GM12872 (cell line): Measurements from ENCODE around the gene AGBL4.

Experiments
- CTCF ChIP-seq: IDR thresholded peaks from 3 replicates; pipeline ENCODE4 v1.5.1; 2011; ENCODE audit warnings: low read depth, mild to moderate bottlenecking, low read length, moderate library complexity; ENCODE audit not compliant: insufficient read depth

Gene AGBL4

GRCh38 chr1:49416758-49417157 is 607.0 kb downstream of the AGBL4 start:
- no peak for TF ChIP-seq CTCF

- TF ChIP-seq CTCF, result no peak
These were observed 615.4 kb downstream of the AGBL4 start for GRCh38 chr1:49408346-49408745.

GRCh38 chr1:49397086-49397485 is 626.7 kb downstream of the AGBL4 start:
- no peak for TF ChIP-seq CTCF

- no peak for TF ChIP-seq CTCF
These were observed 629.6 kb downstream of the AGBL4 start for GRCh38 chr1:49394200-49394599.

- TF ChIP-seq CTCF, result no peak
These were observed 634.1 kb downstream of the AGBL4 start for GRCh38 chr1:49389699-49390098.

- no peak for TF ChIP-seq CTCF
These were observed 659.1 kb downstream of the AGBL4 start for GRCh38 chr1:49364676-49365075.

- TF ChIP-seq CTCF, result no peak
These were observed 660.1 kb downstream of the AGBL4 start for GRCh38 chr1:49363628-49364027.

GRCh38 chr1:49358036-49358435 is 665.7 kb downstream of the AGBL4 start:
- no peak for TF ChIP-seq CTCF
